AG08396 (cell line): Measurements from ENCODE around the gene LYPD6.
"Not testable (repeated sequence)": the region's sequence is repeated elsewhere in the genome, so short reads cannot be mapped to it uniquely, and the experiment has no call there.

ENCODE experiments used
- DNase-seq: peaks from one replicate; pipeline ENCODE4 v3.0.0; 2012; ENCODE audit warnings: low spot score, mixed read lengths

Gene LYPD6

GRCh38 chr2:149451417-149452165, 121.2 kb downstream of the LYPD6 start:
- no peak for DNase-seq

GRCh38 chr2:149456285-149456684, 125.9 kb downstream of the LYPD6 start:
- DNase-seq = no peak

GRCh38 chr2:149458502-149458901, 128.1 kb downstream of the LYPD6 start:
- no peak for DNase-seq

GRCh38 chr2:149463328-149464002, 133.1 kb downstream of the LYPD6 start:
- no peak for DNase-seq

- no peak for DNase-seq
Observed at GRCh38 chr2:149464396-149464795, 134.0 kb downstream of the LYPD6 start.

GRCh38 chr2:149465873-149466272, 135.5 kb downstream of the LYPD6 start:
- no peak for DNase-seq

- no peak for DNase-seq
Observed at GRCh38 chr2:149466635-149467034, 136.2 kb downstream of the LYPD6 start.

- no peak for DNase-seq
Observed at GRCh38 chr2:149467436-149467835, 137.0 kb downstream of the LYPD6 start.

GRCh38 chr2:149468636-149469035, 138.2 kb downstream of the LYPD6 start:
- DNase-seq = no peak

GRCh38 chr2:149470046-149470445, 139.7 kb downstream of the LYPD6 start:
- no peak for DNase-seq

GRCh38 chr2:149472413-149472812, 142.0 kb downstream of the LYPD6 start:
- DNase-seq = no peak

- DNase-seq = no peak
Observed at GRCh38 chr2:149473068-149473467, 142.7 kb downstream of the LYPD6 start.

- no peak for DNase-seq
Observed at GRCh38 chr2:149473521-149473920, 143.1 kb downstream of the LYPD6 start.

GRCh38 chr2:149483004-149483605, 152.7 kb downstream of the LYPD6 start:
- no peak for DNase-seq

- no peak for DNase-seq
Observed at GRCh38 chr2:149486664-149487063, 156.3 kb downstream of the LYPD6 start.

GRCh38 chr2:149487189-149487588, 156.8 kb downstream of the LYPD6 start:
- DNase-seq = no peak

- no peak for DNase-seq
Observed at GRCh38 chr2:149488706-149489440, 158.5 kb downstream of the LYPD6 start.

GRCh38 chr2:149489452-149489851, 159.1 kb downstream of the LYPD6 start:
- DNase-seq = no peak

GRCh38 chr2:149490296-149490695, 159.9 kb downstream of the LYPD6 start:
- no peak for DNase-seq

- no peak for DNase-seq
Observed at GRCh38 chr2:149492923-149493322, 162.5 kb downstream of the LYPD6 start.

GRCh38 chr2:149499204-149499603, 168.8 kb downstream of the LYPD6 start:
- DNase-seq = not testable (repeated sequence)

- not testable (repeated sequence) for DNase-seq
Observed at GRCh38 chr2:149506808-149507207, 176.4 kb downstream of the LYPD6 start.

GRCh38 chr2:149507974-149508373, 177.6 kb downstream of the LYPD6 start:
- no peak for DNase-seq
